PC-9 (cell line): ENCODE results near the gene ANKRD33B.

Experiments used
- EZH2 ChIP-seq: fragments of 200-600 bp; sonication (generic); IDR thresholded peaks from 2 replicates; pipeline ENCODE4 v1.8.0; 2017; ENCODE audit warnings: antibody characterized with exemption, low read depth
- TF ChIP-seq, protein P1 (sequence below): fragments of 200-600 bp; sonication (generic); conservative IDR thresholded peaks from 2 replicates; pipeline ENCODE4 v1.6.1; 2017; ENCODE audit warnings: mixed run types, antibody characterized with exemption, mild to moderate bottlenecking, moderate library complexity

DNA sequence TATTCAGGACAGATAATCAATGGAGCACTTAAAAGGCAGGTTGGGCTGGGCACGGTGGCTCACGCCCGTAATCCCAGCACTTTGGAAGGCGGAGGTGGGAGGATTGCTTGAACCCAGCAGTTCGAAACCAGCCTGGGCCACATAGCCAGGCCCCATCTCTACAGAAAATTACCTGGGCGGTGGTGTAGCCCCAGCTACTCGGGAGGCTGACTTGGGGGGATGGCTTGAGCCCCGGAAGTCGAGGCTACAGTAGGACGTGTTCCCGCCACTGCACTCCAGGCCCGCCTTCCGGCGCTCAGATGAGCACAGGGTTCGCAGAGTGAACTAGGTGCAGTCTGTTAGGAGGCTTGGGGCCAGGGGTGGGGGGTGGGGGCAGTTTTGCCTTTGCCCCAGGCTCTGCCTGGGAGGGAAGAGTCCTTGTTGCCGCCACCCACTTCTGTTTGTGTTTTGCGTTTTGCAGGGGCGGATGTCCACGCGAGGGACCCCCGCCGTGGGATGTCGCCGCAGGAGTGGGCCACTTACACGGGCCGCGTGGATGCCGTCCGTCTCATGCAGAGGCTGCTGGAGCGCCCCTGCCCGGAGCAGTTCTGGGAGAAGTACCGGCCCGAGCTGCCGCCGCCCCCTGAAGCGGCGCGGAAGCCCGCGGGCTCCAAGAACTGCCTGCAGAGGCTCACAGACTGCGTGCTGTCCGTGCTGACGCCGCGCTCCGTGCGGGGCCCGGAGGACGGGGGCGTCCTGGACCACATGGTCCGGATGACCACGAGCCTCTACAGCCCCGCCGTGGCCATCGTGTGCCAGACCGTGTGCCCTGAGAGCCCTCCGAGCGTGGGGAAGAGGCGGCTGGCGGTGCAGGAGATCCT is 85.2 kb downstream of the ANKRD33B start:
- TF ChIP-seq, protein P1, sequence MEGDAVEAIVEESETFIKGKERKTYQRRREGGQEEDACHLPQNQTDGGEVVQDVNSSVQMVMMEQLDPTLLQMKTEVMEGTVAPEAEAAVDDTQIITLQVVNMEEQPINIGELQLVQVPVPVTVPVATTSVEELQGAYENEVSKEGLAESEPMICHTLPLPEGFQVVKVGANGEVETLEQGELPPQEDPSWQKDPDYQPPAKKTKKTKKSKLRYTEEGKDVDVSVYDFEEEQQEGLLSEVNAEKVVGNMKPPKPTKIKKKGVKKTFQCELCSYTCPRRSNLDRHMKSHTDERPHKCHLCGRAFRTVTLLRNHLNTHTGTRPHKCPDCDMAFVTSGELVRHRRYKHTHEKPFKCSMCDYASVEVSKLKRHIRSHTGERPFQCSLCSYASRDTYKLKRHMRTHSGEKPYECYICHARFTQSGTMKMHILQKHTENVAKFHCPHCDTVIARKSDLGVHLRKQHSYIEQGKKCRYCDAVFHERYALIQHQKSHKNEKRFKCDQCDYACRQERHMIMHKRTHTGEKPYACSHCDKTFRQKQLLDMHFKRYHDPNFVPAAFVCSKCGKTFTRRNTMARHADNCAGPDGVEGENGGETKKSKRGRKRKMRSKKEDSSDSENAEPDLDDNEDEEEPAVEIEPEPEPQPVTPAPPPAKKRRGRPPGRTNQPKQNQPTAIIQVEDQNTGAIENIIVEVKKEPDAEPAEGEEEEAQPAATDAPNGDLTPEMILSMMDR, result no peak
- no peak for TF ChIP-seq EZH2
